ENCODE measurements around the gene PPP6R1. TPM values are rescaled to one million over a fixed set of nuclear protein-coding genes. Genes with fewer than 3 reads are reported as not detected.

The PPP6R1 gene
- total and polyA plus RNA-seq, 8 donors = 19.5 to 112 (median 50.8) TPM

- Histone ChIP-seq H3K27me3 (peaks cover 0 to 15% (median 0%) of the 10 kb centered on the region in 3 donors), H3K4me1 (peaks cover 4 to 18% (median 13%) of the 10 kb centered on the region in 4 donors), H3K9me3 (peaks cover 0 to 7% (median 0%) of the 10 kb centered on the region in 4 donors), H3K27ac (no peak overlapping the region), H3K4me3 (no peak overlapping the region), H3K36me3 (peaks cover 0 to 11% (median 9%) of the 10 kb centered on the region in 4 donors)
- DNase-seq = no peak
- 73 to 83% (median 79%) methylated on average over 9 of the region's 9 CpGs for WGBS, 5 donors
- TF ChIP-seq POLR2A (IDR thresholded peaks at IDR 0.05) (no peak), EP300 (IDR thresholded peaks at IDR 0.05) (no peak), CTCF (IDR thresholded peaks at IDR 0.05) (no peak), POLR2AphosphoS5 (IDR thresholded peaks at IDR 0.05) (no peak)
- intact Hi-C loops (cut with DNase I; ENCODE audit: low total_unique reads) = no loop called here
Measured at GRCh38 chr19:55220525-55220924, 38.3 kb downstream of the PPP6R1 start.

GRCh38 chr19:55216461-55217198 is 42.2 kb downstream of the PPP6R1 start:
- intact Hi-C loops (cut with DNase I; ENCODE audit: low total_unique reads) = no loop called here
- no peak for TF ChIP-seq CTCF (IDR thresholded peaks at IDR 0.05)
- peak in 2 of 3 donors; percentile 49 to 88 for TF ChIP-seq POLR2AphosphoS5 (IDR thresholded peaks at IDR 0.05)
- TF ChIP-seq EP300 (IDR thresholded peaks at IDR 0.05) = no peak
- no peak for TF ChIP-seq POLR2A (IDR thresholded peaks at IDR 0.05)
- peak; percentile 72 to 95 for DNase-seq
- Histone ChIP-seq H3K4me3 (peak overlapping the region; percentile 25 to 45 (median 37)), H3K27ac (peak overlapping the region; percentile 49 to 82 (median 69)), H3K4me1 (peaks cover 4 to 18% (median 13%) of the 10 kb centered on the region in 4 donors), H3K36me3 (no peaks in the 10 kb centered on the region), H3K9me3 (peaks cover 0 to 17% (median 14%) of the 10 kb centered on the region in 4 donors), H3K27me3 (peaks cover 0 to 30% (median 0%) of the 10 kb centered on the region in 3 donors)
- WGBS, 5 donors = 4 to 8% (median 5%) methylated on average over 22 to 36 of the region's 36 CpGs

- peaks cover 0 to 17% (median 11%) of the 10 kb centered on the region in 4 donors for H3K9me3 ChIP-seq
- intact Hi-C loops (cut with DNase I; ENCODE audit: low total_unique reads) = no loop called here
- DNase-seq = no peak
- H3K27ac ChIP-seq = no peak overlapping the region
- H3K36me3 ChIP-seq = no peaks in the 10 kb centered on the region
- 72 to 93% (median 80%) methylated on average over 7 of the region's 7 CpGs for WGBS, 5 donors
- H3K4me1 ChIP-seq = peaks cover 10 to 37% (median 27%) of the 10 kb centered on the region in 4 donors
- H3K4me3 ChIP-seq = no peak overlapping the region
- H3K27me3 ChIP-seq = peaks cover 0 to 30% (median 0%) of the 10 kb centered on the region in 3 donors
- TF ChIP-seq CTCF (IDR thresholded peaks at IDR 0.05) (no peak), POLR2A (IDR thresholded peaks at IDR 0.05) (no peak), POLR2AphosphoS5 (IDR thresholded peaks at IDR 0.05) (no peak), EP300 (IDR thresholded peaks at IDR 0.05) (no peak)
Measured at GRCh38 chr19:55213547-55213946, 45.3 kb downstream of the PPP6R1 start.

GRCh38 chr19:55212447-55212846 is 46.4 kb downstream of the PPP6R1 start:
- peaks cover 0 to 30% (median 0%) of the 10 kb centered on the region in 3 donors for H3K27me3 ChIP-seq

More at GRCh38 chr19:55212447-55212846, 46.4 kb downstream of the PPP6R1 start:
- DNase-seq = no peak
- Histone ChIP-seq H3K36me3 (no peaks in the 10 kb centered on the region), H3K4me3 (no peak overlapping the region), H3K4me1 (peaks cover 10 to 36% (median 26%) of the 10 kb centered on the region in 4 donors), H3K9me3 (peaks cover 0 to 17% (median 11%) of the 10 kb centered on the region in 4 donors), H3K27ac (no peak overlapping the region)
- intact Hi-C loops (cut with DNase I; ENCODE audit: low total_unique reads) = no loop called here
- TF ChIP-seq POLR2A (IDR thresholded peaks at IDR 0.05) (no peak), EP300 (IDR thresholded peaks at IDR 0.05) (no peak)
- WGBS, 5 donors = 77 to 89% (median 84%) methylated on average over 3 of the region's 3 CpGs

All from stomach (tissue), 9 donors.